Breast epithelium (tissue), 4 donors: ENCODE results near the gene C18orf32. TPM values are rescaled to one million over a fixed set of nuclear protein-coding genes. Genes with fewer than 3 reads are reported as not detected.

Experiments used
- DNase-seq, 2 donors: peaks; one replicate each; pipeline ENCODE4 v3.0.0-alpha.2; 2019; ENCODE audit warnings: low spot score in 2 of 2
- H3K27ac ChIP-seq, 2 donors: fragments of 200-600 bp; sonication (generic) in 1 of 2; one replicate each; pipeline ENCODE4 v1.5.1; 2016 to 2019; ENCODE audit warnings: mild to moderate bottlenecking in 1 of 2
- H3K27me3 ChIP-seq, 2 donors: fragments of 200-600 bp; sonication (generic) in 1 of 2; one replicate each; pipeline versions ENCODE4 v1.5.1 to v1.6.0; 2017 to 2019; ENCODE audit warnings: control low read depth in 1 of 2, mild to moderate bottlenecking in 1 of 2
- H3K36me3 ChIP-seq: fragments of 200-600 bp; one replicate; pipeline ENCODE4 v1.5.1; 2019
- H3K4me1 ChIP-seq, 2 donors: fragments of 200-600 bp; sonication (generic); one replicate each; pipeline ENCODE4 v1.5.1; 2016 to 2019; ENCODE audit warnings: control low read depth in 1 of 2
- H3K4me3 ChIP-seq, 3 donors: fragments of 200-600 bp; sonication (generic); 1 replicate in 2 of 3; 2 replicates in 1 of 3; pipeline ENCODE4 v1.5.1; 2016 to 2019; ENCODE audit warnings: mild to moderate bottlenecking in 3 of 3, moderate library complexity in 2 of 3
- H3K9me3 ChIP-seq, 2 donors: fragments of 200-600 bp; sonication (generic) in 1 of 2; one replicate each; pipeline ENCODE4 v1.5.1; 2016 to 2019; ENCODE audit warnings: control low read depth in 1 of 2
- POLR2A ChIP-seq: fragments of 450-650 bp; IDR thresholded peaks from one replicate; pipeline ENCODE4 v1.6.1; 2016; ENCODE audit warnings: antibody characterized with exemption, mild to moderate bottlenecking, moderate library complexity
- POLR2AphosphoS5 ChIP-seq, 3 donors: sonication (generic); formaldehyde crosslinking; IDR thresholded peaks; one replicate each; pipeline ENCODE4 v1.6.1; 2017; ENCODE audit warnings: antibody characterized with exemption in 3 of 3
- intact Hi-C: fragments of 100-400 bp; cut with DNase I; formaldehyde crosslinking; loops from one replicate; pipeline ENCODE4 v1.15.1; 2023; ENCODE audit warnings: low total_unique reads
- total RNA-seq, 3 donors: library from RNA; depleted of rRNA; stranded (reverse); fragments of >200 nt; gene quantifications; one replicate each; pipeline ENCODE4 v1.1.0, GENCODE V29; 2016
- TF ChIP-seq, protein P1 (sequence below), 3 donors: fragments of 450-650 bp; IDR thresholded peaks; one replicate each; pipeline ENCODE4 v1.5.1; 2016 to 2017; ENCODE audit warnings: antibody characterized with exemption in 3 of 3, mild to moderate bottlenecking in 3 of 3, moderate library complexity in 3 of 3

The C18orf32 gene
- total RNA-seq, 3 donors from 2014 or later, result 25.8 to 31.1 (median 28.5) TPM

DNA sequence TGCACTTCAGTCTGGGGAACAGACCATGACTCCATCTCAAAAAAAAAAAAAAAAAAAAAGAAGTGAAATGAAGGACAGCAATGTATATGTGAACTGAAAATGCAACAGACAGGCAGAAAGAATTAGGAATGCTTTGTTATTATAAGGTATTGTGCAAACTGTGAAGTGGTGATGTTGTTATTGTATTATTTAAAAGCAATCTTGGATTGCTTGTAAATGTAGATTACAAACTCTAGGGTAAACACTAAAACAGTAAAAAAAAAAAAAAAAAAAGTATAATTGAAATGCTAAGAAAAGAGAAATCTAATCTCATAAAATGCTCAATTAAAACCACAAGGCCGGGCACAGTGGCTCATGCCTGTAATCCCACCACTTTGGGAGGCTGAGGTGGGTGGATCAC, 51.9 kb downstream of the C18orf32 start:
- no peaks in the 10 kb centered on the region for H3K9me3 ChIP-seq
- intact Hi-C loops, result no loop called here
- H3K27ac ChIP-seq, result no peak overlapping the region
- H3K4me1 ChIP-seq, result no peaks in the 10 kb centered on the region
- no peak overlapping the region for H3K4me3 ChIP-seq
- DNase-seq, result no peak
- no peaks in the 10 kb centered on the region for H3K36me3 ChIP-seq
- no peaks in the 10 kb centered on the region for H3K27me3 ChIP-seq
- no peak for TF ChIP-seq POLR2A
- TF ChIP-seq POLR2AphosphoS5 (IDR thresholded peaks at IDR 0.05), result no peak
- TF ChIP-seq, protein P1, sequence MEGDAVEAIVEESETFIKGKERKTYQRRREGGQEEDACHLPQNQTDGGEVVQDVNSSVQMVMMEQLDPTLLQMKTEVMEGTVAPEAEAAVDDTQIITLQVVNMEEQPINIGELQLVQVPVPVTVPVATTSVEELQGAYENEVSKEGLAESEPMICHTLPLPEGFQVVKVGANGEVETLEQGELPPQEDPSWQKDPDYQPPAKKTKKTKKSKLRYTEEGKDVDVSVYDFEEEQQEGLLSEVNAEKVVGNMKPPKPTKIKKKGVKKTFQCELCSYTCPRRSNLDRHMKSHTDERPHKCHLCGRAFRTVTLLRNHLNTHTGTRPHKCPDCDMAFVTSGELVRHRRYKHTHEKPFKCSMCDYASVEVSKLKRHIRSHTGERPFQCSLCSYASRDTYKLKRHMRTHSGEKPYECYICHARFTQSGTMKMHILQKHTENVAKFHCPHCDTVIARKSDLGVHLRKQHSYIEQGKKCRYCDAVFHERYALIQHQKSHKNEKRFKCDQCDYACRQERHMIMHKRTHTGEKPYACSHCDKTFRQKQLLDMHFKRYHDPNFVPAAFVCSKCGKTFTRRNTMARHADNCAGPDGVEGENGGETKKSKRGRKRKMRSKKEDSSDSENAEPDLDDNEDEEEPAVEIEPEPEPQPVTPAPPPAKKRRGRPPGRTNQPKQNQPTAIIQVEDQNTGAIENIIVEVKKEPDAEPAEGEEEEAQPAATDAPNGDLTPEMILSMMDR (IDR thresholded peaks at IDR 0.05), result no peak

DNA sequence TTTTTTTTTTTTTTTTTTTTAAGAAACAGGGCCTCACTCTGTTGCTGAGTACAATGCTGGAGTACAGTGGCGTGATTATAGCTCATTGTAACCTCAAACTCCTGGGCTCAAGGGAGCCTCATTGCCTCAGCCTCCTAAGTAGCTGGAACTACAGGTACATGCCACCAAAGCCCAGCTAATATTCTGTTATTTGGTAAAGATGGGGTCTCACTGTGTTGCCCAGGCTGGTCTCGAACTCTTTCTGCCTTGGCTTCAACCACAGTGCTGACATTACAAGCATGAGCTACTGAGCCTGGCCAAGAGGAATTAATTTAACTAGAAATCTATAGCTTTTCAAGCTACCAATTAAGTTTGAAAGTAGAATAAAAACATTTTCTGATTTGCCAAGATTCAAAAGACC, 54.4 kb downstream of the C18orf32 start:
- DNase-seq, result no peak
- no peak overlapping the region for H3K4me3 ChIP-seq
- H3K9me3 ChIP-seq, result no peaks in the 10 kb centered on the region
- TF ChIP-seq POLR2AphosphoS5 (IDR thresholded peaks at IDR 0.05) (no peak), POLR2A (no peak)
- TF ChIP-seq, protein P1 (IDR thresholded peaks at IDR 0.05), result no peak
- no peaks in the 10 kb centered on the region for H3K36me3 ChIP-seq
- intact Hi-C loops, result no loop called here
- H3K27me3 ChIP-seq, result no peaks in the 10 kb centered on the region
- H3K4me1 ChIP-seq, result no peaks in the 10 kb centered on the region
- H3K27ac ChIP-seq, result no peak overlapping the region

DNA sequence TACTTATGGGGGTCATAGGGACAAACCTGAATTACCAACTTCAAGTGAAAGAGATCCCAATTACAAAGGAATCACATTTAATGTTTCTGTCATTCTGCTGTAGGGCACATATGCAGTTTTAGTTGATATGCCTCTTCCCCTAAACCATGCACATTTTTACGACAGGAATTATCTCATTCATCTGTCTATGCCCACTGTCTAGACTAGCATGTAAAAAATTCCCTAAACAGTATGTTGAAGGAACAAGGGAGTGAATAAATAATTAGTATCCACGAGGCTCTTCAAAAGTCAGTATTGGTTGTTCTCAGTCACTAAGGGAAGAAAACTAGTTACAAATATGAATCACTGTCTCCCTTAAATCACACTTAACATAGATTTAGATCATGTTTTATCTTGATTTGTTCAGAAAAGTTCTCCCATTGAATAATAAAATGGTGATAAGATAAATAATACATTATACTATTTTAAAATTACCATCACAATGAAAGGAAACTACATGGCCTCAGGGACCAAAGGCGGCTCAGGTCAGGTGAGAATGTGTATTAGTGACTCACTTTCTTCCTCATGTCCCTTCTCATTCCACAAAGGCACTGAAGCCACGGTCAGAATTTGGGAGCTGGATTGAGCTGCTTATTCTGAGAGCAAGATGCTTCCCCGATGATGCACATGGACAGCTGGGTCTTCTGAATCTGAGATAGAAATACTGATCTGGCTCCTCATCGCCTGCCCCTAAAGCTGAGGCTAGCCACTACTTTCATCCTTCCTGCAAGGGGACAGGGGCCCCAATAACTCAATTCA, 55.7 kb downstream of the C18orf32 start:
- no peaks in the 10 kb centered on the region for H3K9me3 ChIP-seq
- TF ChIP-seq POLR2AphosphoS5 (IDR thresholded peaks at IDR 0.05), result no peak
- TF ChIP-seq POLR2A, result no peak
- TF ChIP-seq, protein P1 (IDR thresholded peaks at IDR 0.05), result no peak
- intact Hi-C loops, result no loop called here
- H3K4me1 ChIP-seq, result no peaks in the 10 kb centered on the region
- no peak for DNase-seq
- no peak overlapping the region for H3K27ac ChIP-seq
- H3K27me3 ChIP-seq, result no peaks in the 10 kb centered on the region
- no peak overlapping the region for H3K4me3 ChIP-seq
- no peaks in the 10 kb centered on the region for H3K36me3 ChIP-seq

Other genes with a start within 250 kb of the C18orf32 start
- 10 to 100 TPM; 60.3 to 70.2 (median 64.3) TPM for gene DYM, start 26.6 kb downstream of the C18orf32 start, total RNA-seq
- gene RPL17, start 5.2 kb upstream of the C18orf32 start, total RNA-seq, result 1,000 to 10,000 TPM; 1,519 to 3,223 (median 2,778) TPM
- gene LIPG, start 74.8 kb upstream of the C18orf32 start, total RNA-seq, result 1 to 10 TPM in 1 of 3 donors, under 1 TPM in 2; 0.16 to 1.6 (median 0.44) TPM